Right cardiac atrium (tissue), 5 donors: Measurements from ENCODE around the gene SH2D5. TPM values are rescaled to one million over a fixed set of nuclear protein-coding genes. Genes with fewer than 3 reads are reported as not detected.

Source experiments
- ATAC-seq, 2 donors: fragments of 200-7000 bp; cut with Tn5 transposase; one replicate each; pipeline versions ENCODE4 v1.8.0 to v1.9.1; 2020; ENCODE audit warnings: moderate library complexity in 2 of 2, mild to moderate bottlenecking in 1 of 2
- DNase-seq, 3 donors: peaks; one replicate each; pipeline ENCODE4 v3.0.0-alpha.2; 2020
- H3K27ac ChIP-seq: one replicate; pipeline ENCODE4 v1.5.1; 2013; ENCODE audit warnings: mild to moderate bottlenecking, low read length, control low read depth, moderate library complexity
- H3K27me3 ChIP-seq: one replicate; pipeline ENCODE4 v1.6.1; 2013; ENCODE audit not compliant: control insufficient read depth, insufficient read depth
- H3K4me1 ChIP-seq: one replicate; pipeline ENCODE4 v1.6.1; 2013; ENCODE audit warnings: low read length; ENCODE audit not compliant: control insufficient read depth, insufficient read depth
- H3K4me3 ChIP-seq: one replicate; pipeline ENCODE4 v1.5.1; 2013; ENCODE audit warnings: low read length, control low read depth
- H3K9me3 ChIP-seq: one replicate; pipeline ENCODE4 v1.6.1; 2013; ENCODE audit warnings: low read length; ENCODE audit not compliant: control insufficient read depth
- WGBS: extraction: QIAGEN DNeasy Blood & Tissue Kit; methylation state at CpG from one replicate; pipeline ENCODE4 v1.1.7; 2013; 5-methylcytosine and 5-hydroxymethylcytosine counted together
- intact Hi-C, 4 donors: fragments of 100-400 bp; cut with DNase I; formaldehyde crosslinking; loops; one replicate each; pipeline versions ENCODE4 v1.11.0 to v1.14.0; 2022 to 2023
- polyA plus RNA-seq: library from polyadenylated mRNA; stranded (reverse); fragments of 200-250 nt; gene quantifications from one replicate; pipeline ENCODE4 v1.2.3, GENCODE V29; 2013
- total RNA-seq, 4 donors: library from RNA; stranded (reverse); fragmentation: NEBNext Ultra II Directional; extraction: Animal tissue kit (Norgen Biotek cat#: 25700); gene quantifications; one replicate each; pipeline ENCODE4 v1.2.1, GENCODE V29; 2021
- donor health status: healthy with polysubstance abuse.
- donor health status: DM: no; HTN: yes; CAD: no.
- donor health status: DM: no; HTN: no; CAD: no.
- donor health status: DM: no; HTN: yes; CAD: no; lungs with severe emphysema.
- donor health status: DM: yes; HTN: yes; CAD: no.

Gene SH2D5
- total and polyA plus RNA-seq, 5 donors: 0.11 to 0.45 (median 0.15) TPM; not detected in 1

- DNase-seq (no peak), ATAC-seq (no peak)
- 63% methylated on average over 2 of the region's 2 CpGs for WGBS
- Histone ChIP-seq H3K9me3 (no peaks in the 10 kb centered on the region), H3K27ac (no peak overlapping the region), H3K27me3 (no peaks in the 10 kb centered on the region), H3K4me1 (no peaks in the 10 kb centered on the region), H3K4me3 (no peak overlapping the region)
- intact Hi-C loops: no loop called here
These were observed 6.7 kb upstream of the SH2D5 start for GRCh38 chr1:20739225-20739624.

GRCh38 chr1:20735581-20736111 is 3.1 kb upstream of the SH2D5 start:
- no peaks in the 10 kb centered on the region for H3K9me3 ChIP-seq
- DNase-seq: no peak
- intact Hi-C loops: no loop called here

GRCh38 chr1:20733360-20733975 is 965 bp upstream of the SH2D5 start:
- peak in 1 of 2 donors; percentile 18 for ATAC-seq
- H3K4me1 ChIP-seq: no peaks in the 10 kb centered on the region
- peak overlapping the region; percentile 15 for H3K27ac ChIP-seq
- peak overlapping the region; percentile 77 for H3K4me3 ChIP-seq
- WGBS: 16% methylated on average over 7 of the region's 7 CpGs
- no peak for DNase-seq
- intact Hi-C loops: no loop called here
- H3K9me3 ChIP-seq: no peaks in the 10 kb centered on the region
- H3K27me3 ChIP-seq: no peaks in the 10 kb centered on the region

More at GRCh38 chr1:20735581-20736111, 3.1 kb upstream of the SH2D5 start:
- H3K4me1 ChIP-seq: no peaks in the 10 kb centered on the region
- no peak overlapping the region for H3K27ac ChIP-seq
- no peaks in the 10 kb centered on the region for H3K27me3 ChIP-seq
- no peak overlapping the region for H3K4me3 ChIP-seq
- WGBS: 79% methylated on average over 7 of the region's 7 CpGs
- peak; percentile 17 to 24 for ATAC-seq

- DNase-seq (peak; percentile 66 to 84 (median 83)), ATAC-seq (peak; percentile 79 to 81)
- Histone ChIP-seq H3K27ac (no peak overlapping the region), H3K4me3 (peak overlapping the region; percentile 77), H3K27me3 (no peaks in the 10 kb centered on the region), H3K4me1 (no peaks in the 10 kb centered on the region), H3K9me3 (no peaks in the 10 kb centered on the region)
- intact Hi-C loops: no loop called here
- WGBS: under 1% methylated on average over 55 of the region's 55 CpGs
These were observed 374 bp downstream of the SH2D5 start for GRCh38 chr1:20732071-20732587.

GRCh38 chr1:20731057-20731991 is 1.2 kb downstream of the SH2D5 start:
- no peak overlapping the region for H3K27ac ChIP-seq
- WGBS: 13% methylated on average over 62 of the region's 62 CpGs

GRCh38 chr1:20730690-20731056 is 1.8 kb downstream of the SH2D5 start:
- intact Hi-C loops: no loop called here

More at GRCh38 chr1:20731057-20731991, 1.2 kb downstream of the SH2D5 start:
- intact Hi-C loops: no loop called here
- Histone ChIP-seq H3K27me3 (no peaks in the 10 kb centered on the region), H3K4me1 (no peaks in the 10 kb centered on the region), H3K4me3 (peak overlapping the region; percentile 77), H3K9me3 (no peaks in the 10 kb centered on the region)
- ATAC-seq (no peak), DNase-seq (peak in 2 of 3 donors; percentile 35 to 62)

GRCh38 chr1:20729990-20730689 is 2.4 kb downstream of the SH2D5 start:
- H3K4me3 ChIP-seq: no peak overlapping the region
- H3K4me1 ChIP-seq: no peaks in the 10 kb centered on the region
- ATAC-seq (no peak), DNase-seq (no peak)
- no peaks in the 10 kb centered on the region for H3K9me3 ChIP-seq
- no peak overlapping the region for H3K27ac ChIP-seq
- intact Hi-C loops: no loop called here
- no peaks in the 10 kb centered on the region for H3K27me3 ChIP-seq
- 17% methylated on average over 19 of the region's 19 CpGs for WGBS

More at GRCh38 chr1:20730690-20731056, 1.8 kb downstream of the SH2D5 start:
- Histone ChIP-seq H3K27ac (no peak overlapping the region), H3K4me3 (no peak overlapping the region), H3K4me1 (no peaks in the 10 kb centered on the region), H3K9me3 (no peaks in the 10 kb centered on the region), H3K27me3 (no peaks in the 10 kb centered on the region)
- DNase-seq (peak in 1 of 3 donors; percentile 40), ATAC-seq (no peak)
- WGBS: 34% methylated on average over 4 of the region's 4 CpGs

- DNase-seq (peak in 1 of 3 donors; percentile 41), ATAC-seq (no peak)
- no peaks in the 10 kb centered on the region for H3K9me3 ChIP-seq
- no peaks in the 10 kb centered on the region for H3K27me3 ChIP-seq
- H3K4me1 ChIP-seq: no peaks in the 10 kb centered on the region
- no peak overlapping the region for H3K4me3 ChIP-seq
- H3K27ac ChIP-seq: no peak overlapping the region
- intact Hi-C loops: no loop called here
- 47% methylated on average over 14 of the region's 14 CpGs for WGBS
These were observed 3.2 kb downstream of the SH2D5 start for GRCh38 chr1:20729155-20729931.

GRCh38 chr1:20728371-20729154 is 3.9 kb downstream of the SH2D5 start:
- intact Hi-C loops: no loop called here

More at GRCh38 chr1:20728371-20729154, 3.9 kb downstream of the SH2D5 start:
- no peaks in the 10 kb centered on the region for H3K4me1 ChIP-seq
- 57% methylated on average over 9 of the region's 9 CpGs for WGBS
- no peaks in the 10 kb centered on the region for H3K9me3 ChIP-seq
- peak in 1 of 3 donors; percentile 13 for DNase-seq
- no peak for ATAC-seq
- no peak overlapping the region for H3K27ac ChIP-seq
- H3K4me3 ChIP-seq: no peak overlapping the region
- no peaks in the 10 kb centered on the region for H3K27me3 ChIP-seq
